Raji (cell line): ENCODE results near the gene CIAO2B.
A peak's percentile ranks its signal among the peaks of the same experiment; 100 is the strongest.

Experiments used
- POLR2A ChIP-seq: IDR thresholded peaks from 2 replicates; pipeline ENCODE4 v1.6.1; 2011; ENCODE audit warnings: low read depth, low read length, control low read depth; ENCODE audit not compliant: insufficient read depth

The CIAO2B gene

DNA sequence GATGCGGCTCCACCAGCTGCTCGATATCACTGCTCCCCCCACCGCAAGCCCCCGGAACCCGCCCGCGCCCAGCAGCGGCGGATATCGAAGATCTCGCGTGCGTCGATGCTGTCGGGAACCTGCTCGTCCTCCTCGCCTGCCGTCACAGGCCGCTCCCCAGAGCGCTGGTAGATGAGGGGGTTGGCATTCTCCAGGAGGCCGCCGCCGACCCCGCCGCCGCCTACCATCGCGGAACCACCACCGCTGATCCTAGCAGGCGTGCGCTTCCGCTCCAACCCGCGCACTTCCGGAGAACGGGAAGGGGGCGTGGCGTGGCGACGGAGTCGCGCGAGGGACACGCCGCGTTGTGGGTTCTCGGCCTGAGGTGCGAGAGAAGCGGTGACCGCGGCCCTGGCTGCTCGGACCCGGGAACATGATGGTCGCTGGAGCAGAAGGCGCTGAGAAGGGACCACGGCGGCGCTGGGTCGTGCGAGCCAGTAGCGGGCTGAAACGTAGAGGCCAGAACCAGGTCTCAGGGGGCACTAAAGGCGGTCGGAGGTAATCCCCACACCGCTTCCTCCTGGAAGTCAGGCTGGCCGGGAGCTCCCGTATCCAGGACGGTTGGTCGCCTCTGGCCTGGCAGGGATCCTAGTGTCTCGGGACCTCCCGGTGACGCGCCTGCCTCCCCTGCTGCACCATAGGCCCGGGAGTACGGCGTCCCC is at the start of gene CIAO2B:
CIAO2B (minus strand) TSS at position 265 of the 701 bp plus-strand sequence; CDS start at position 227, 38 bp downstream.
- peak; percentile 91 for TF ChIP-seq POLR2A

- no peak for TF ChIP-seq POLR2A
Observed at GRCh38 chr16:66983033-66983432, 48.8 kb upstream of the CIAO2B start.

- TF ChIP-seq POLR2A: no peak
Observed at GRCh38 chr16:66979011-66979717, 45.0 kb upstream of the CIAO2B start.

- no peak for TF ChIP-seq POLR2A
Observed at GRCh38 chr16:66977341-66978113, 43.3 kb upstream of the CIAO2B start.

- no peak for TF ChIP-seq POLR2A
Observed at GRCh38 chr16:66976746-66977145, 42.5 kb upstream of the CIAO2B start.

DNA sequence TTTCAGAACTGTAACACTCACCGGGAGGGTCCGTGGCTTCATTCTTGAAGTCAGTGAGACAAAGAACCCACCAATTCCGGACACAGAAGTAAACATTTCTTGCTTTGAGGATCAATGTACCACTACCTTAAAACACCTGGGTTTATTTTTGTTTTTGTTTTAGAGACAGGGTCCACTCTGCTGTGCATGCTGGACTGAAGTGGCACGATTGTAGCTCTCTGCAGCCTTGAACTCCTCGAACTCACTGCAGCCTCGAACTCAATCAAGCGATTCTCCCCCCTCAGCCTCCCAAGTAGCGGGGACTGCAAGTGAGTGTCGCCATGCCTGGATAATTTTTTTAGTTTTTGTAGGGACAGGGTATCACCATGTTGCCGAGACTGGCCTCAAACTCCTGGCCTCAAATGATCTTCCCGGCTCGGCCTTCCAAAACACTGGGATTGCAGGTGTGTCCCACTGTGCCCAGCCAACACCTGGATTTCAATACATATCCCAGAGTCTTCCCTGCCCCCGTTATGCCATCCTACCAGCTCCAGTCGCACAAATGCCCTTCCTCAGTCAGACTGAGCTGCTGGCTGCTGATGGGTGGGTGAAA is 41.2 kb upstream of the CIAO2B start:
- TF ChIP-seq POLR2A: no peak

- no peak for TF ChIP-seq POLR2A
Observed at GRCh38 chr16:66973716-66974115, 39.5 kb upstream of the CIAO2B start.

- TF ChIP-seq POLR2A: no peak
Observed at GRCh38 chr16:66972983-66973382, 38.8 kb upstream of the CIAO2B start.

DNA sequence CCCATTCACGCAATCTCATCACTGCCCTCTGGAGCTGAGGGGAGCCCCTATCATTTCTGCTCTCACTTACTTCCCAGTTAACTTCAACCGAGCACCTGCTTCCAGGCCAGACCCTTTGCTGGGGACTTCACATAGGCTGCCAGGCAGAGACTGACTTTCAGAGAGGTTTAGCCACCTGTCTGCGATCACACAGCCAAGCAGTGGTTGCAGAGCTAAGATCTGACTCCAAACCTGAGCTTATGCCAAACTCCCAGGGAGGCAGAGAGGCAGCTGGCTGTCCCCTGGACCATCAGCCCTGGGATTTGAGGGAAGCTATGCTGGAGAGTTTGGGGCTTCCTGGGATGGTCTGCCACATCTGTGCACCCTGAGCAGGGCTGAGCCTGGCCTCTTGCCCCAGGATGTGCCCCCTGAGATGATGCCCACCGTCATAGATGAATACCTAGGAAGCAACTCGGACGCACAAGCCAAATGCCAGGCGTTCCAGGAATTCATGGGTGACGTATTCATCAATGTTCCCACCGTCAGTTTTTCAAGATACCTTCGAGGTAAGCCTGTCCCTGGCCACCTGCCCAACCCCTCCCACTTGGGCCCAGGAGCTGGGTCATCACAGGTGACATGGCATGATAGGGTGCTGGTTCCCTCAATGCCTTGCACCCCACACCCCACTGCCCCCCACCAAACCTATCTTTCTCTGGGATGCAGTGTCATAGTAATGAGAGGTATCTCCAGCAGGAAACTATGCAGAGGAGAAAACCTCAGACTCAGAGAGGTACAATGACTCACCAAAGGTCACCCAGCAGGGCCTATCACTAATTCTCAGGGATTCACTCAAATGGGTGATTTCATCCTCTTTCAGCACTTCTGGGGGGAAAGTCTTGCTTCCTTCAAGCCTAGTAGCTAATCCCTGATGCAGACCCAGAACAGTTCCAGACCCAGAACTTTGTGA is 36.8 kb upstream of the CIAO2B start:
- TF ChIP-seq POLR2A: no peak

- TF ChIP-seq POLR2A: no peak
Observed at GRCh38 chr16:66968847-66969246, 34.6 kb upstream of the CIAO2B start.

DNA sequence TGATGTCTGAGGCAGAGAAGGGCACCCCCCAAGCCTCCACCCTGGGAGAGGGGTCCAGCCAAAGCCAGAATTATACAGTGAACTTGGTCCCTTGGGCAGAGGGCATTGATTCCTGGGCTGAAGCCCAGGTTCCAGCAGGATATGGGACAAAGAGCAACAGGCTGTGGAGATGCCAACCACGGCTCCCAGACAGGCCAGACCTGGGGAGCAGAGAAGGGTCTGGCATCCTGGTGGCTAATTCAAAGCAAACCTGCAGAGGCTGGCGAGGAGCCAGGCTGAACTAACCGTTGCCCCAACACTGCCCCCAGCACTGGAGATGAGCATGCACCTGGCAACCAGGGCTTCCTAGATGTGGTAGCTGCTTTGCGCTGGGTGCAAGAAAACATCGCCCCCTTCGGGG is 29.8 kb upstream of the CIAO2B start:
- no peak for TF ChIP-seq POLR2A

DNA sequence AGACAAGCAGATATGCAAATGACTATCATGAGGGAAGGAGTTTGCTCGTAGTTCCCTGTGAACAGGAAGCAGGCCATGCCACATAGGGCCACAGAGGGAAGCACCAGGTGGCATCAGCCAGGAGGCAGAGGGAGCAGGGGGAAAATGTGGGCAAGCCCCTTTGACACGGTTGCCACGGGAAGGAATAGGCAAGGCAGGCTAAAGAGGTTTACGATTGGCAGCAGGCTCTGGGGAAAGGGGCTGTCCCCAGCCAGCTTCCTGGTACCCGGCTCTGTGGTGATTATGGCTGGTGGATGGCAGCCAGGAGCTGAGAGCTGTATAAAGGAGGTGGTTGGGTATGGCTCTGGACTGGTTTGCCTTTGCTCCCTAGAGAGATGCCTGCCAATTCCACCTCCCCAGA is 27.7 kb upstream of the CIAO2B start:
- peak; percentile 51; the same call in 1 of the 2 replicates for TF ChIP-seq POLR2A

GRCh38 chr16:66961065-66961744 is 27.0 kb upstream of the CIAO2B start, which contains the start of gene CES3:
TSS of gene CES3 (plus strand) at chr16:66961266. CDS start at chr16:66961308, 42 bp downstream.
- peak; percentile 57 for TF ChIP-seq POLR2A

DNA sequence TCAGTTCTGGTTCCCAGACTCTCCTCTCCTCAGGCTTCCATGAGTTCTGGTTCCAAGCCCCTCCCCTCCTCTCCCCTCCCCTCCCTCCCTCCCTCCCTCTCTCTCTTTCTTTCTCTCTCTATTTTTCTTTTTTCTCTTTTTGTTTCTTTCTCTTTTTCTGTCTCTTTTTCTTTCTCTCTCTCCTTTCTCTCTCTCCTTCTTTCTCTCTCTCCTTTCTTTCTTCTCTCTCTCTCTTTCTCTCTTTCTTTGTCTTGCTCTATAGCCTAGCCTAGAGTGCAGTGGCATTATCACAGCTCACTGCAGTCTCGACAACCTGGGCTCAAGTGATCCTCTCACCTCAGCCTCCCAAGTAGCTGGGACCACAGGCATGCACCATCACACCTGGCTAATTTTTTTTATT is 26.1 kb upstream of the CIAO2B start:
- TF ChIP-seq POLR2A: no peak

DNA sequence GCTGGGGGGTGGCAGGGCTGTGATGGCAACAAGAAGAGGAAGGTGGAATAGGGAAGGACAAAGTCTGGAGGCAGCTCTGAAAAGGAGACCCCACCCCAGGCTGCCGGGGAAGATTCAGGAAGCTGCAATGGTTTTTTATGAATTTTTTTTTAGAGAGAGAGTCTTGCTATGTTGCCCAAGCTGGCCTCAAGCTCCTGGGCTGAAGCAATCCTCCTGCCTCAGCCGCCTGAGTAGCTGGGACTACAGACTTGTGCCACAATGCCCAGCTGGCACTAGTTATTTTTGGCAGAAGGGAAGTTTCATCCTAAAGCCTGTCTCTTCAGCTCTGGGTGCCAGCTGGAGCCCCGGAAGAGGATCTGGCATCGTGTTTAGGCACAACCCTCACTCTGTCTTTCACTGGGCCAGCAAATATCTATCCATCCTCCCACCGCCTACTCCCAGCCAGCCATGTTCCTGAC is 25.5 kb upstream of the CIAO2B start:
- TF ChIP-seq POLR2A: no peak
